Ecto neural progenitor cell (in vitro differentiated cells): Measurements from ENCODE around the gene SLC9A9.

Experiments used
- DNase-seq: peaks from one replicate; pipeline ENCODE4 v3.0.0-alpha.2; 2018; ENCODE audit warnings: low spot score

SLC9A9 gene

DNA sequence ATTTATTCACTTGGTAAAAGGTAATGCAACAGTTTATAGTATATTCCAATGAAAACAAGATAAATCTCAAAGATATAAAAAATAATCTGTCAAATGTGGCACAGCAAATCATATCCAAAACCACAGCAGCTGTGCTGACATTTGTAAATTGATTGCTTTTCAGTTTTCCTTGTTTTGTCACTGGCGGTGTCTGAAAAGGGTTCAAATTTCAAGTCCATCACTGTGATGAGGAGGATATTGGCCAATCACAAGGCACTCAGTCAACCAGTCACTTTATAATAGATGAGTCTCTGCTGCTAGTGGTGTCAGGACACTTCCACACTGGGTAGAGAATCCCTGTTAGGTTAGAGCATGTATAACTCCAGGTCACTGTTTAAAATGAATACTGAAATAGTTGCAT, 154.8 kb downstream of the SLC9A9 start:
- DNase-seq: no peak

DNA sequence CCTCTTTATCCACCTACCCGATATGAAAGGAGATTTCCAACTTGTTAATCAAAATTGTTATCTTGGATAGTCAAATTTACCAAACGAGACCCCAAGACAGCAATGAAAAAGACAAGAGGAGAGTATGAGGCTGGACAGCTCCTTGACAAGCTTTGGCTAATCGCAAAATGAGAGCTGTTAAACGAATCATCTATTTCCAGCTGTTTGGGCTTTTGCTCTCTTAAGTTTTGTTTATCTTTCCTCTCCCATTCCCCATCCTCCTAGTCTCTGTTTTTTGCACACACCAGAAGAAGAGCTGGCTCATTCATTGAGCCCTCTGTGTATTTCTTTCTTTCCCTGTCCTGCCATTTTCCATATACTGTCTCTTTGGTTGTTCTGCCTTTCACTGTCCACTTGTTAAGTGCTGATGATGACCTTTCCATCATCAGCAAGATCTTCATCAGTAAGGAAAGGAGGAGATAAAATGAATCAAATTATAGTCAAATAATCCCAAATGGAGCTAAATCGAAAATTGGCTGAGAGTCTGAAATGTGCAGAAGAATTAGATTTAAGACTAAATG, 161.6 kb downstream of the SLC9A9 start:
- no peak for DNase-seq

DNA sequence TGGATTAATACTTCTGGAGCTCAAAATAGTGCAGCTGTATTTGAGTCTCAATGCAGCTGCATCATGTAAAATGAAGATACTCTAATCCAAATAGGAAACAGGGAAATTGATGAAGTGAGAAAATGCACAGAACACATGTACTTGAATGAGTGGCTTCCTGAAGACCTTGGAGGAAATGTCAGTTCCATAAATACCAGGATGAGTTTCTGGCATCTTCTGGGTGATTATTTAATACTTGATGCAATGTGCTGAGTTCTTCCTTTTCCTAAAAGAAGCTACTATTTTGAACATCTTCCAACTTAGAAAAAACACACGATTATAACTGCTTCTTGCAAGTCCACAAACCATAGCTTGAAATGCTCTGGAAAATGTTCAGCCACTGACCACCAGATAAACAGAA, 162.8 kb downstream of the SLC9A9 start:
- DNase-seq: no peak

DNA sequence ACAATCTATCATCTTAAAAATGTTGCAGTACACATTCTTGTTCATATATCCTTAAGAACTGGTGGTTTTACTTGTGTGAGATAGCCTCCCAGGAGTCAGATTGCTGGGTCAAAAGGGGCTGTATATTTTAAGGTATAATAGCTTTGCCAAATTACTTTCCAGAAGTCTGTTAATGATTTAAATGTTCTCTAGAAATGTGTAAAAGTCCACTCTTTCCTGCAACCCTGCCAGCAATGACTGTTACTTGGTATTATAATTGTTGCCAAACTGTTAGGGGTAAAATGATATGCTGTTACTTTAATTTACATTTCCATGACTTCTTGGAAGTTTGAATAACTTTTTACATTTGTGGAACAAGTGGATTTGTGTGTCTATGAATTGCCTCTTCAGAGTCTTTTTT, 170.8 kb downstream of the SLC9A9 start:
- DNase-seq: no peak

DNA sequence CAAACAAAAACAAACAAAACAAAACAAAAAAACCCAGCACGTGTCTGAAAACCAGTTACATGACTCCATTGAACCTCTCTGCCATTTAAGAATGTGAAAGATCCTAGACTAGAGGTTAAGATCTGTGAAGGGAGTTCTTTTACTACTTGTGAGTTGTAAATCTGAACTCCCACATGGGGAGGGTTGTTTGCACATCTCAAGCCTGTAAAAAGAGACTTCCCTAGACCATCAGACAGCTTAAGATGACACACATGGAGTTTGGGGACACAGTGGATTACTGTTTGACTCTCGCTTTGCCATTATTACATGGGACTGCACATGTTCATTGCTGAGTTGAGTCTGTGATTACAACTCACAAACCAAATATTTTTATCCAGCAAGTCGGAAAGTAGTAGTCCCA, 171.5 kb downstream of the SLC9A9 start:
- no peak for DNase-seq

DNA sequence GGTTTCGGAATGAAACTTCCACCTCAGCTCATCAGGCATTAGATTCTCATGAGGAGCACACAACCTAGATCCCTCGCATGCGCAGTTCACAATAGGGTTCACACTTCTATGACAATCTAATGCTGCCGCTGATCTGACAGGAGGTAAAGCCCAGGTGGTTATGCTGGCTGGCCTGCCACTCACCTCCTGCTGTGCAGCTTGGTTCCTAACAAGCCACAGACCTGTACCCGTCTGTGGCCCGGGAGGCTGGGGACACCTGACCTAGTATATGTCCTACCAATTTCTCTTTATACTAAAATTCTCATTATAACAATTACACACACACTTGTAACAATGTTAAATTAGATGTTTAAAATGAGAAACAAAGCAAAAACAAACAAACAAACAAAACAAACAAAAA, 172.2 kb downstream of the SLC9A9 start:
- no peak for DNase-seq

DNA sequence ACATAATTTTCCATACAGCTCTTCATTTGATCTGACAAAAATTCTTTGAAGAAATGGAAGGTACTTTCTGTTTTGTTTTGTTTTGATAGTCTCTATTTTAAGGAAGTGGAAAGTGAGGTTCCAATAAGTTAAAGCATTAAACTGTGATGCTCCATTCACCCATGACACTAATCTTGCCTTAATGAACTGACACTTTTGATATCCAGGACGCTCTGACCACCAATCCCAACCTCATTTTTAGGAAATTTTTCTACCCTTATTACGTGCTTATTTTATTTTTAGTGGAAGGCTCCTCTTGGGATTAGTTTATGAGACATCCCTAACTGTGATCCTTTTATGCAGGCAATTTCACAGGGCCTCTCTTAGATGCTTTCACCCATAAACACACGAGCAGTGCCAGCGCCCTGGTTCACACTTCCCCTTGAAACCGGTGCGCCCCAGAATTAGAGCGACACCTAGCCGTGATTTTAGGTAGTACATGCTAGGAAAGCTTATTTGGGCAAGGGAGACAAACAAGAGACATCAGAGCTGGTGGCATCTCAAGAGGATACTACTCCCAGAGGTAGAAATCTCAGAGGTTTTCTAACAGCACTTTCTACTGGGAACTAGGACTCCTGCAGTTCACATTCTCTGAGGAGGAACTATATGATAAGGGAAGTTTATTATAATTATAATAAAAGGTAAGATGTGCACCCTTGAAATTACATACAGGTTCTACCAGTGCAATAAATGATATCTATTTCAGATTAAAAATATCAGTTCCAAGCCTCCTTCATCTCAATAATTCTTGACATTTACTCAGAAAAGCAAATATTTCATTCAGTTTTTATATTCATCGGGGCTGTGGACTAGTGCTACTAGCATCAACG, 173.9 kb downstream of the SLC9A9 start:
- peak; percentile 78 for DNase-seq

DNA sequence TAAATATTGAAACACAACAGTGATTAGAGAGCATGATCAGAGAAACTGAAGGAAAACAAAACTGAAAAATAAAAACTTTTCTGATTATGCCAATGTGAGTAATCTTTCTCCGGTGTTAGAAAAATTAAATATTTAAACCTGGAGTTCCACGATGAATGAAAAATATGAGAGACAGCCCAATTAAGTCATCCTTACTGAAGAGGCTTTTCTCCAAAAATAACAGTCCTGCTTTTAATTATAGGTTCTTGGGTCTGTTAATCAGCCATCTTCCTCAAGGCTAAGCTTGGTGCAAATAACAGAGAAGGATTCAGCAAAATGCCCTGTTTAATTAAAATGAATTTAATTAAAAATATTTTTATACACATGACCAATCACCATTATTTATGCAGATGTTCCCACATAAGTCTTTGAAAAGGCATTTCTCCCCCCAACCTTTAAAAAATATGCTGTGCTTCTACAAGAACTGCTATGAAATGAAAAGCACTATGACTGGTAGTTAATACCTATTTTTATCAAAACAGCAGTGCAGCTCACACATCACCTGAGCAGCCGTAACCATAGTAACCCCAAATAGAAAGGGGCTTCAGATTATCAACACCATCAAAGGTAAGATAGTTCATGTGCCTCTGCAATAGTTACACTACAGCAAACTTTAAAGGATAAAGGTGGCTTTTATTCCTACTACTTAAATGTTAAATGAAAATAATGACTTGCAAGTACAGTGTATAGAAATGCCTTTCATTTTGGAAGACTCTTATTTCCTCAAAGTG, 175.7 kb downstream of the SLC9A9 start:
- DNase-seq: no peak

DNA sequence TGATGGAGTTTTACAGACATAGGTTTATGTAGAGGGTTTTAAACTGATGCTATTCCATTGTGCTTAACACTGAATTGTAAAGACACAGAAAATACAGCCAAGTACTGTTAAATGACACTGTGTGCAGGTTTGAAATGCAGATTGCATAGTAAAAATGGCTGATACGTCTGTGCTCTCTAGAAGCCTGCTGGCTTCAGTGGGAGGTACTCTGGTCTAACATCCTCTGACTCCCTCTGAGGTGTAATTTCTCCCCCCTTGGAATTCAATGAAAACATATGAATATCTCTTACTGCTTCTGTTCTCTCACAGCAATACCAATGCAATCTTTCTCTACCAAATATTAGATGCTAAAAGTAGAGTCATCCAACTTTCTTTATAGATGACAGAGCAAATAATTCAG, 176.6 kb downstream of the SLC9A9 start:
- no peak for DNase-seq

DNA sequence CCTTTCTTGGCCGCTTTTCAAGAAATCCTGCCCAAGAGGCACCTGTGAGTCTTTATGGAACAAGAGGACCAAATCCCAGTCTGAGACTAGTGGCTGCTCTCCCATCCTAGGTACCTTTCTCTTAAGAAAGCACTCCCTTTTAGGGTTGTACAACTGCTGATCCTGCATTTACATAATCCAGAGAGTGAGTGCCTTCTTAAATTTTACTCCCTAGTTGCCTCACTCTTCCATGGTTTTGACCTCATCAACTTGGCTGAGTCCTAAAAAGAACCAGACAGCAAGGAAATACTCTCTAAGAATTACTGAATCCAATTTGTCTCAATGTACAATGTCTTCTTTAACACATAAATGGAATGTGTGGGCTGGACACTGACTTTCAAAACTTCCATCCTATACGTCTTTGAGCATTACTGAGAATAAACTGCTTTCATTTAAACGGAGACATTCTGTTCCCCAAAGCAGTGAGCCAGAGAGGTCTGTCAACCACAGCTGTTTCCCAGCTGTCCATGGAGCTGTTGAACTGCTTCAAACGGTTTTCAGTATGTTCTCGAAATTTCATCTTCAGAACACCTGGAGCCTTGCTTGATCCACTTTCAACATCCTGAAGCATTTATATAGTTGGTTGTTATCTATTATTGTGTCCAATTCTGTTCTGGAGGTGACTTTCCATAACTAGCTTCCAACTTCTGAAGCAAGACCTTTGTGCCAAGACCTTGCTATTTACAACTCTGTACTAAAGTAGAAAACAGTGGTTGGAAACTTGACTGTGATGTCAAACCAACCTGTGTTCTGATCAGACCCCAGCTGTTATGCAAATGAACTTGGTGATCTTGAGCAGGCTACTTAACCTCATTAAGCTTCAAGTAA, 179.1 kb downstream of the SLC9A9 start:
- DNase-seq: no peak

DNA sequence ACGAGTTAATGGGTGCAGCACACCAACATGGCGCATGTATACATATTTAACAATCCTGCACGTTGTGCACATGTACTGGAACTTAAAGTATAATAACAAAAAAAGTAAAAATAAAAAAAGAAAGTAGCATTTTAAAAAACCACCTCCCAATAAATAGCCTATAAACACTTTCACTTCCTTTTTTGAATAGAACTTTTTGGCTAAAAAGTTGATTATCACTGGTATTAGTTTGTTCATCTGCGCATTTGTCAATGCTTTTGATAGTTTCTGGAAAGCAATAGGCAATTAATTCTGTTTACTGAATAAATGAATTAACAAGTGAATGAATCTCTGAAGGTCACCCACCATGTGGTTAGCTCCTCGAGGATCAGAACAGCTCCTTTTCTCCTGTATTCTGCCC, 179.9 kb downstream of the SLC9A9 start:
- no peak for DNase-seq

DNA sequence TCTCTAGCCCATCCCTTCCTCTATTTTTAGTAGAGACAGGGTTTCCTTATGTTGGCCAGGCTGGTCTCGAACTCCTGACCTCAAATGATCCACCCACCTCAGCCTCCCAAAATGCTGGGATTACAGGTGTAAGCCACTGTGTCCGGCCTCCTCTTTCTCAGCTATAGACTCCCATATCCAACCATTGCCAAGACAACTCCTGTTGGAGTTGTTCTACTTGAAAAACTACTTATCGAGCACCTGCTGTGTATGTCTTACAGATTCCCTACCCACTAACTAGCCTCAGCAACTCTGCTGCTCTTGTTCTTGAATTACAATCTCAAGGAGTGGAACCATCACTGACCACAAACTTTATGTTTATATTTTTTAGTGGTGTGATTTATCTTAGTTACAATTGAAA, 186.6 kb downstream of the SLC9A9 start:
- no peak for DNase-seq

DNA sequence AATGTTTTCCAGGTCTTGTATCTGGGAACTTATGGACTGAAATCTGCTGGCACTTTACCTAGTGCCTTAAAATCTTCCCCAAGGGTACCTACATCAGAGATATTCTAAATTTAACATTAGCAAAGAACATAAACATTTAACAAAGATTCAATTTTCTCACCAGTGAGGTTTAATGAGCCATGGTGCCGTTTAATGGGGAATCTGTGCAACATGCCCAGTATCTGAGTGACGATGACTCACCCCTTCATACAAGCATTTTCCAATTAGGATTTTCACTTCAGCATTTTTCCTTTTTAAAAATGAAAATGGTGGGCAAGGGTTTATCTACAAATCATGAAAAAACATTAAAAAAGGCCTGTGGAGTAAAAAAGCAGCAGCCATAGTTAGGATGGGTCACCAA, 189.4 kb downstream of the SLC9A9 start:
- DNase-seq: no peak

DNA sequence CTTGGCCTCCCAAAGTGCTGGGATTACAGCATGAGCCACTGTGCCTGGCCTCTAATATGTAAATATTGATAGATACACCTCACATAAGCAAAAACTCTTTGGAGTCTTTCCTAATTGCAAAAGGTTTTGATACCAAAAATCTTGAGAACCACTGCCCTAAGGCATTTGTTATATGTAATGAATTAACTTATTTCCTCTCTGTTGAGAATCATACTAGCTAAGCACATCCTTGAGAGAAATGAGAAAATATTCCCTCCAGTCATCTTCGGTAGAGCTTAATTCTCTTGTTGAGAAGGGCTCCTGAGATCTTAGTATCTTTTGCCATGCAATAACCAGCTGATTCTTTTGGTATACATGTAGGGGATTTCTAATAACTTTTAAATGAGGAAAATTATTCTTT, 190.2 kb downstream of the SLC9A9 start:
- no peak for DNase-seq

DNA sequence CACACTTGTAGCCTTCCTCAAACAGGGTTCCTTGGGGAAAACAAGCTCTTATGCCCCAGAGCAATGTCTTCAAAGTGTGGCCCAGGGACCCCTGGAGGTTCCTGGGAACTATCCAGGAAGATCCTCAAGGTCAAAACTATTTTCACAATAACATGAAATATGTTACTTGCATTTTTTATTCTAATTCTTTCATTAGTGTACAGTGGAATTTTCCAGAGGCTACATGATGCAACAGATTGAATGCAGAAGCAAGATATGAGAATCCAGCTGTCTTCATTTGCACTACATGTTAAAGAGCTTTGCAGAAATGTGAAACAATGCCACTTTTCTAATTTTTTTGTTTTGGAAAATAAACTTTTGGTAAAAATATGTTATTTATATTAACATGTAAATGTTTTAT, 190.9 kb downstream of the SLC9A9 start:
- no peak for DNase-seq

DNA sequence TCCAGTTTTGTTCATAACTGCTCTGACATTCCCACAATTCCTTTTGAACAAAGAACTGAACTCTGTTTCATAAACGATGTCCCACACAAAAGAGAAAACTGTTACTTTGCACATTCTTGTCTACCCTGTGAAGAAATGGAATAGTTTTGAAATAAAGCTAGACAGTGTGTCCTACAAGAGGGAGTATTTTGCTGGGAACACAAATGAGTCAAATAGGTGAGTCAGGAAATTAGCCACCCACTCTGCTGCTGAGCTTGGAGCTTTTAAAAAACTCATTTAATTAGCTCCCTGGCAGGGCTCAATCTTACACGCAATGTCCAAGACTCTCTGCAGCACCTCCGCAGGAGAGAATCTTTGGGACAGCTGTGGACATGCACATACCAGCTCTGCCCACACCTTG, 193.4 kb downstream of the SLC9A9 start:
- no peak for DNase-seq

DNA sequence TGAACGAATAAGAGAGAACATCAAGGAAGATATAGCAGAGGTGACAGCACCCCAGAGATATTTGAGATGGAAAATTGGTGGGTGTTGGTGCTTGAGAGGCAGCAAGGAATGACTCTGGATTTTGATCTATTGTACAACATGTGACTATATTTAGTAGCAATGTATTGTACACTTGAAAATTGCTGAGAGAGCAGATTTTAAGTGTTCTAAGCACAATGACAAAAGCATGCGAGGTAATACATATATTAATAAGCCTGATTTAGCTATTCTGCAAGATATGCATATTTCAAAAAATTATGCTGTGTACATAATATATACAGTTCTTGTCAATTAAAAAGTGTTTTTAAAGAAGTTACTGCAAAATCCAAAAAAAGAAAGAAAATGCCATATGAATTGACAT, 194.3 kb downstream of the SLC9A9 start:
- DNase-seq: no peak

DNA sequence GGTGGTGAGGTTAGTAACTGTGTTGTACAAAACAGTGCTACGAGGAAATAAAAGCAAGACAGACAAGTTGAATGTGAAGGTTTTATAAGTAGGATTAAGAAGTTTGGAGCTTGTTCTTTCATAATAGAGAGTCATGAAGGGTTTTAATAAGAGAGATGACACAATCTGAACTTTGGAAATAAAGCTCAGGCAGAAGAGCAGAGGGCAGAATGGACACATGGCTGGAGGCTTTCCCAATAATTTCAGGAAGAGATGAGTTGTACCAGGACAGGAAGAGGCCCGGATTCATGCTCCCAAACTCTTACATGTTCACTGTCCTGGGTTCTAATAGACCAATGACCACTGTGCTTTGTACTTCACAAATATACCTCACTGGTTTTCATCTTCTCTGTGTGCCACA, 194.8 kb downstream of the SLC9A9 start:
- no peak for DNase-seq

DNA sequence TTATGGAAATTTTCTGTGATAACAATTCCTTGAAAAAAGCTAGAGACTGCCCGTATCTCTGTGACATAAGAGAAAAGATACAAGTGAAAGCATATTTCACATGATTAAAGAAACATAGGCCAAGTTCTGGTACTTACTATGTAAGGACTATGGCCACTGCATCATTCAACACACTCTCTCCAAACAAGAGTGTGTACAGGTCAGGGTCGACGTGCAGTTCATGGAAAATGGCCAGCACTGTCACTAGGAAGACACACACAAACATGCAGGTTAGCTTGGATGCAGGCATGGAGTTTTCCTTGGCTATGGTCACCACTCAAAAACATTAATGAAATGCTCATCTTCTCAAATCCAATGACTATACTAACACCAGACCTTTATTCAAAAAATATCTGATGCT, 196.2 kb downstream of the SLC9A9 start:
- DNase-seq: no peak

DNA sequence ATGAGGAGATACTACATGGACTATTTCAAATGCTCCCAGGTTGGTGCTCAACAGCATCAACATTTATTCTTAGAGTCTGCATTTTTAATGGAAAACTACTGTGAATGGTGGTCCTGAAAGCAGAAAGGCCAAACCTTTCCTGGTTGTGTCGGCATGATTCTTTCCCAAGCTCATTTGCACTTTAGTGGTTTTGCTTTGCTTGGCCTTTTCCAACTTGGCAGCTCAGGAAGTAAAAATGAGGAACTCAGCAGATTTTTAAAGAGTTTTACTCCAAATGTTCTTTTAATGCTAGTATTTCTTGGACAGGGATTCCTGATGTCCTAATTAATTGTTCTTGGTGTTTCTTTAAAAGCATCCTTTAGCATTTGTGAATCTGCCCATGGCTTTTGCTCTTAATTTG, 197.4 kb downstream of the SLC9A9 start:
- no peak for DNase-seq

DNA sequence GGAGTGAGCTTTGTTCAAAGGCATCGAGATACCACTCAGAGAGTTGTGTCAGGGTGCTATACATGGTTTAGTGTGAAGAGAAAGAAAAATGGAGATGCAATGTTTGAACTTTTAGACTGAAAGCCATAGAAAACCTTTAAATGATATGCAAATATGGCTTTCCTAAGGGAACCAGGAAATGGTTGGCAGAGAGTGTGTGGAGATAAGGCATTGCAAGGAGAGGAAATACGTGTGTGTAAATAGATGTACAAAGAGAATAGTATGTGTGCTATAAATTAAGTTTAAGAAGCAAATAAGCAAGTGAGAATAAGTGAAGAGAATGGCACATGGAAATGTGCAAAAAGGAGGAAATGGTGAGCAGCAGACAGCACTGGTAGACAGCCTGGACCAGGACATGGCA, 198.1 kb downstream of the SLC9A9 start:
- no peak for DNase-seq

DNA sequence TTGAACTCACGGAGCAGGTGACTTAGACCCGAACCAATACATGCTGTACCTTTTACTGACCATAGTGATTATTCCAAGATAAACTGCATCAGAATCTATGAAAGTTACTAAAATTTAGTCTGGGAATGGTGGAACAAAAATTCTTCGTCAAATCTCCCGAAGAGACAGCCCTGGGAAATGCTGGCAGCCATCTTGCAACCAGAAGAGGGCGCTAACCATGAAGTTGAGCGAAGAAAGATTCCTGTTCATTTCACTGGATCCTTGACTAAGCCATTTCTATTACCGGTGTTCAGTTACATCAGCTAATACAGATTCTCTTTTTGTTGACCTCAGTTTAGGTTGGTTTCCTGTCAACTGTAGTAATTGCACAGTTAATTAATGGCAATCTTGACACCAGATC, 199.6 kb downstream of the SLC9A9 start:
- DNase-seq: no peak
